NCI-H2227 (cell line): ENCODE results near the gene NR4A1.
"Not testable (repeated sequence)": the region's sequence is repeated elsewhere in the genome, so short reads cannot be mapped to it uniquely, and the experiment has no call there.

Experiments
- DNase-seq: peaks from one replicate; lab custom pipeline; 2025; ENCODE audit not compliant: unreplicated experiment; lab: John Stamatoyannopoulos, UW

NR4A1 gene

GRCh38 chr12:52091869-52092268, 40.6 kb downstream of the NR4A1 start:
- DNase-seq: no peak

DNA sequence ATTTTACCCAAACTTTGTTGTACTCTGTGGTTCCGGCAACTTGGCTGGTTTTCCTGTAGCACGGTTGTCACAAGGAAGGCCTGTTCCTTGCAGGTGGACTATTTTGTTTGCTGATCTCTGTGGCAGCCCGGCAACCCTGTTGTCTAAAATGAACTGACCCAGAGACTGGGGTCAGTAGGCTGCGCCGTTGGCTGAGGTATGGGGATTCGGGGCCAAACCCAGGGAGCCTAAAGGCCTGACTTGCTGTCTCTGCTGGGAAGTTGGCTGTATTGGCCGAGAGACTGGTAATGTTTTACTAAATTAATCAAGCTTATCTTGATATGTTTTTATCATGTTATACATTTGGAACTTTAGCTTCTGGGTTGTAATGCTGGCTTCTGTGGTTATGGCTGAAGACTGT, 42.1 kb downstream of the NR4A1 start:
- DNase-seq: no peak

DNA sequence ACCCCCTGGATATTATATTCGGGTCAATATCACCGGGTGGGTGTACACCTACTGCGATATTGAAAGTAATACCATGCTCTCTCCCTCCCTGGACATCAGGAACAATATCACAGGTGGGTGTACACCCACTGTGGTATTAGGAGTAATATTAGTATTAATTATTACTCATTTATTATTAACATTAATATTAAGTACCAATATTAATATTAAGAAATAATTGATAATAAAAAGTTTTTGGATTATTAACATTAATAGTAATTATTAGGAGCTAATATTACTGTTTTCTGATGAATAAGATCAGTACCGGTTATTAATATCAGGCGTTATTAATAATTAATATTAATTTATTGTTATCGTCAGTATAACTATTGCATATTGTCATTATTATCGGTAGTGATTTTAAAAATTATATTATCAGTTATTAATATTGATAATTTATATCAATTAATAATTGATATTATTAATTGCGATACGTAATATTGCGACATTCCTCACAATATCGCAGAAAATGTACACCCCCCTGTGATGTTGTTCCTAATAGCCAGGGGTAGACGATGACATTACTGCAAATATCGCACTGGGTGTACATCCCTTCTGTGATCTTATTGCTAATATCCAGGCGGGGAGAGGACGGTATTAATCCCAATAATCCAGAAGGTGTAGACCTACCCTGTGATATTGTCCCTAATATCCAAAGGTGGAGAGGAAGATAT, 45.2 kb downstream of the NR4A1 start:
- no peak for DNase-seq

DNA sequence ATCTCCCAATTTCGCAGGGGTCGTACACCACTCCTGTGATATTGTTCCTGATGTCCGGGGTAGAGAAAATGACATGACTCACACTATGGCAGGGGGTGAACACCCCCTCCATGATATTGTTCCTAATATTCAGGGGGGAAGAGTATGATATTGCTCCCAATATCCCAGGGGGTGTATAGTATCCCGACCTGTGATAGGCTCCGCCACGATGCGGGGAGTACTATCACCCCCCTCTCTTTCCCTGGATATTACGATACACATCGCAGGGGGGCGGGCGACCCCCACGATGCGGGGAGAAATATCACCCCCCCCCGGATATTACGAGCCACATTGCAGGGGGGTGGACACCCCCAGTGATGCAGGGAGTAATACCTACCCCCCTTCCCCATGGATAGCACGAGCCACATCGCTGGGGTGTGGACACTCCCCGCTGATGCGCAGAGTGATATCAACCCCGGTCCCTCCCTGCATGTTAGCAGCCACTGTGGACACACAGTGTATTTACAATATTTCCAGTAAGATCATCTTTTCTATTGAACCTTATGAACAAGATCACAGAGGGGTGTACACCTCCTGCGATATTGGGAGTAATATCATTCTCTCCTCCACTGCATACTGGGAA, 45.9 kb downstream of the NR4A1 start:
- DNase-seq: no peak

GRCh38 chr12:52104431-52105089, 53.3 kb downstream of the NR4A1 start:
- DNase-seq: not testable (repeated sequence)
